GM12891 (cell line): ENCODE measurements around the gene SPATC1L.

Experiments
- POLR2A ChIP-seq: IDR thresholded peaks from 2 replicates; pipeline ENCODE4 v1.6.1; 2011; ENCODE audit warnings: low read depth, low read length, control low read depth
- POLR2AphosphoS5 ChIP-seq: IDR thresholded peaks from 2 replicates; pipeline ENCODE4 v1.6.1; 2011; ENCODE audit warnings: low read depth, low read length, control low read depth
- POU2F2 ChIP-seq: IDR thresholded peaks from 2 replicates; pipeline ENCODE4 v1.6.1; 2011; ENCODE audit warnings: low read depth, mild to moderate bottlenecking, control low read depth, low read length, moderate library complexity
- SPI1 ChIP-seq: IDR thresholded peaks from 2 replicates; pipeline ENCODE4 v1.6.1; 2011; ENCODE audit warnings: low read depth, low read length, control low read depth
- TAF1 ChIP-seq: IDR thresholded peaks from 2 replicates; pipeline ENCODE4 v1.6.1; 2011; ENCODE audit warnings: low read depth, low read length, control low read depth

GRCh38 chr21:46181436-46181835 lies 2.8 kb downstream of the SPATC1L start:
- TF ChIP-seq POLR2A (no peak), POLR2AphosphoS5 (no peak), TAF1 (no peak), SPI1 (no peak), POU2F2 (no peak)
